Measurements from ENCODE around the gene CKAP5. TPM values are rescaled to one million over a fixed set of nuclear protein-coding genes. Genes with fewer than 3 reads are reported as not detected.

CKAP5 gene
- total RNA-seq, 3 donors from 2014 or later, result 32.1 to 45.2 (median 41.4) TPM

GRCh38 chr11:46856605-46857343 lies 10.7 kb upstream of the CKAP5 start:
- intact Hi-C loops (cut with DNase I; ENCODE audit: low total_unique reads), result no loop called here
- no peaks in the 10 kb centered on the region for H3K4me1 ChIP-seq
- TF ChIP-seq POLR2AphosphoS5 (IDR thresholded peaks at IDR 0.05) (no peak), POLR2A (IDR thresholded peaks at IDR 0.05) (no peak), CTCF (IDR thresholded peaks at IDR 0.05) (no peak)
- H3K27me3 ChIP-seq, result no peaks in the 10 kb centered on the region
- no peak overlapping the region for H3K4me3 ChIP-seq
- DNase-seq (ENCODE audit: low spot score in 2 of 2), result no peak
- no peaks in the 10 kb centered on the region for H3K36me3 ChIP-seq
- no peak overlapping the region for H3K27ac ChIP-seq
- H3K9me3 ChIP-seq, result no peaks in the 10 kb centered on the region

- no peaks in the 10 kb centered on the region for H3K4me1 ChIP-seq
- intact Hi-C loops (cut with DNase I; ENCODE audit: low total_unique reads), result no loop called here
- H3K27me3 ChIP-seq, result no peaks in the 10 kb centered on the region
- no peak overlapping the region for H3K27ac ChIP-seq
- H3K36me3 ChIP-seq, result no peaks in the 10 kb centered on the region
- DNase-seq (ENCODE audit: low spot score in 2 of 2), result no peak
- no peak for TF ChIP-seq POLR2AphosphoS5 (IDR thresholded peaks at IDR 0.05)
- TF ChIP-seq POLR2A (IDR thresholded peaks at IDR 0.05), result no peak
- TF ChIP-seq CTCF (IDR thresholded peaks at IDR 0.05), result no peak
- H3K9me3 ChIP-seq, result no peaks in the 10 kb centered on the region
- H3K4me3 ChIP-seq, result no peak overlapping the region
Measured at GRCh38 chr11:46855863-46856262, 9.8 kb upstream of the CKAP5 start.

- H3K4me3 ChIP-seq, result no peak overlapping the region
- intact Hi-C loops (cut with DNase I; ENCODE audit: low total_unique reads), result no loop called here
- TF ChIP-seq CTCF (IDR thresholded peaks at IDR 0.05) (no peak), POLR2AphosphoS5 (IDR thresholded peaks at IDR 0.05) (no peak), POLR2A (IDR thresholded peaks at IDR 0.05) (no peak)
- no peaks in the 10 kb centered on the region for H3K9me3 ChIP-seq
- no peaks in the 10 kb centered on the region for H3K36me3 ChIP-seq
- no peaks in the 10 kb centered on the region for H3K4me1 ChIP-seq
- H3K27me3 ChIP-seq, result no peaks in the 10 kb centered on the region
- no peak for DNase-seq (ENCODE audit: low spot score in 2 of 2)
- H3K27ac ChIP-seq, result no peak overlapping the region
Measured at GRCh38 chr11:46855167-46855566, 9.1 kb upstream of the CKAP5 start.

- TF ChIP-seq POLR2AphosphoS5 (IDR thresholded peaks at IDR 0.05) (no peak), CTCF (IDR thresholded peaks at IDR 0.05) (no peak), POLR2A (IDR thresholded peaks at IDR 0.05) (no peak)
Measured at GRCh38 chr11:46850829-46851380, 4.8 kb upstream of the CKAP5 start.

GRCh38 chr11:46849631-46850030 lies 3.6 kb upstream of the CKAP5 start:
- Histone ChIP-seq H3K9me3 (no peaks in the 10 kb centered on the region), H3K4me1 (no peaks in the 10 kb centered on the region), H3K36me3 (no peaks in the 10 kb centered on the region), H3K4me3 (no peak overlapping the region), H3K27ac (no peak overlapping the region), H3K27me3 (no peaks in the 10 kb centered on the region)
- no peak for TF ChIP-seq CTCF (IDR thresholded peaks at IDR 0.05)
- no peak for TF ChIP-seq POLR2AphosphoS5 (IDR thresholded peaks at IDR 0.05)
- TF ChIP-seq POLR2A (IDR thresholded peaks at IDR 0.05), result no peak
- intact Hi-C loops (cut with DNase I; ENCODE audit: low total_unique reads), result no loop called here
- no peak for DNase-seq (ENCODE audit: low spot score in 2 of 2)

More at GRCh38 chr11:46850829-46851380, 4.8 kb upstream of the CKAP5 start:
- Histone ChIP-seq H3K4me1 (no peaks in the 10 kb centered on the region), H3K36me3 (no peaks in the 10 kb centered on the region), H3K4me3 (no peak overlapping the region), H3K27ac (no peak overlapping the region), H3K9me3 (no peaks in the 10 kb centered on the region), H3K27me3 (no peaks in the 10 kb centered on the region)
- intact Hi-C loops (cut with DNase I; ENCODE audit: low total_unique reads), result no loop called here
- no peak for DNase-seq (ENCODE audit: low spot score in 2 of 2)
